ENCODE data around the gene LARP4. TPM values are rescaled to one million over a fixed set of nuclear protein-coding genes. Genes with fewer than 3 reads are reported as not detected.

The LARP4 gene
- total and polyA plus RNA-seq, 9 of the 15 experiments (the other 6 are each of a cell fraction or from before 2014, with no cell fraction given), result 31.6 to 84.5 (median 52.4) TPM

DNA sequence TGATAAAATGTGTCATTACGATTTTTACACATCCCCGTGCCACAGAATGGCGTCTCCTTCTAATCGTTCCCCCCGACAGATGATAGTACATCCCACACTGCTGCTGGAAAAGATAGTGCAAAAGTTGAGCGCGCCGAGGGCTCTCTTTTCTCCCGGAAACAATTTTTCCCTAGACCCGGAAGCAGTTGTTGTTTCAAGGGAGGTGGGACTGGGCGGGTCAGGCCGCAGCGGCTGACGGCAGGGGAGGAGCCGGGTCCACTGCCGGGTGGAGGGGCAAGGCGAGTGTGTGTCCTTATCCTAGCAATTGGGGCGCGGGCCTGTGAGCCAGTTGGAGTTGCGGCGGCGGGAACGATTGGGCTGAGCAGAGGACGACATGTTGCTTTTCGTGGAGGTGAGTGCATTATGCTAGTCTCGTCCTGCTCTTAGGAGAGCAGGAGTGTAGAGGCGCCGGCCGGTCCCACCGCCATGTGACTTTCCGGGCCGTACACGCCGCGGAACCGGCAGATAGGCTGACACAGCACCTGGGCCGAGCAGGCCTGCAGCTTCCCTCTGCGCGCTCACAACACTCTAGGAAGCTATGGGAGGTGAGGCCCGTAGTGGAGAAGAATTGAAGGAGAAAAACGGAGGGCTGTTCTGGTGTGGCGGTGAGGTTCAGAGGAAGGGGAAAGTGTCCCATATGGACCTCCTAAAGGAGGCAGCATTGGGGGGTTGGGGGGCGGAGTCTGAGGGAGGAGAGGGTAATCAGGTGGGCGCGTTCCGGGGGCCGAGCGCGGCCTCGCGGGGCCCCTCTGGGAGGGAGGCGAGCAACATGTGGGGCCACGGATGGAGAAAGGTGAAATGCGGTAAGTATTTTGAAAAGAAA is at the start of gene LARP4 (continued):
- TF ChIP-seq IRF2 (CRISPR knock-in tag; IDR thresholded peaks at IDR 0.05) (no peak), ZNF584 (CRISPR knock-in tag; IDR thresholded peaks at IDR 0.05; ENCODE audit: low read depth) (no peak), POLR3A (IDR thresholded peaks at IDR 0.05; ENCODE audit: borderline replicate concordance, extremely low read depth, insufficient read depth, insufficient read length) (no peak), MYC (IDR thresholded peaks at IDR 0.05; ENCODE audit: low read depth, low read length) (peak; percentile 87), MYC (CRISPR knock-in tag; IDR thresholded peaks at IDR 0.05; ENCODE audit: borderline replicate concordance, low read depth) (peak; percentile 85), MXD1 (CRISPR knock-in tag; IDR thresholded peaks at IDR 0.05; ENCODE audit: borderline replicate concordance, poor library complexity, severe bottlenecking) (peak; percentile 43), SMAD3 (CRISPR knock-in tag; conservative IDR thresholded peaks at IDR 0.05) (no peak), ZNF449 (CRISPR knock-in tag; IDR thresholded peaks at IDR 0.05) (no peak), MEIS2 (IDR thresholded peaks at IDR 0.05; ENCODE audit: partially characterized antibody) (peak; percentile 55), XRCC4 (IDR thresholded peaks at IDR 0.05; ENCODE audit: extremely low read depth, insufficient read depth, insufficient read length) (no peak), ZNF212 (CRISPR knock-in tag; IDR thresholded peaks at IDR 0.05) (no peak), ELK1 (CRISPR knock-in tag; IDR thresholded peaks at IDR 0.05) (no peak), MTA2 (IDR thresholded peaks at IDR 0.05; ENCODE audit: low read depth) (peak; percentile 85), NR2F6 (CRISPR knock-in tag; IDR thresholded peaks at IDR 0.05) (no peak), MTA3 (IDR thresholded peaks at IDR 0.05; ENCODE audit: borderline replicate concordance) (peak; percentile 82; the same call in 1 of the 2 replicates), LEF1 (IDR thresholded peaks at IDR 0.05) (peak; percentile 63; the same call in 1 of the 2 replicates)
- TF ChIP-seq, protein P1, sequence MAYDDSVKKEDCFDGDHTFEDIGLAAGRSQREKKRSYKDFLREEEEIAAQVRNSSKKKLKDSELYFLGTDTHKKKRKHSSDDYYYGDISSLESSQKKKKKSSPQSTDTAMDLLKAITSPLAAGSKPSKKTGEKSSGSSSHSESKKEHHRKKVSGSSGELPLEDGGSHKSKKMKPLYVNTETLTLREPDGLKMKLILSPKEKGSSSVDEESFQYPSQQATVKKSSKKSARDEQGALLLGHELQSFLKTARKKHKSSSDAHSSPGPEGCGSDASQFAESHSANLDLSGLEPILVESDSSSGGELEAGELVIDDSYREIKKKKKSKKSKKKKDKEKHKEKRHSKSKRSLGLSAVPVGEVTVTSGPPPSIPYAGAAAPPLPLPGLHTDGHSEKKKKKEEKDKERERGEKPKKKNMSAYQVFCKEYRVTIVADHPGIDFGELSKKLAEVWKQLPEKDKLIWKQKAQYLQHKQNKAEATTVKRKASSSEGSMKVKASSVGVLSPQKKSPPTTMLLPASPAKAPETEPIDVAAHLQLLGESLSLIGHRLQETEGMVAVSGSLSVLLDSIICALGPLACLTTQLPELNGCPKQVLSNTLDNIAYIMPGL (CRISPR knock-in tag; IDR thresholded peaks at IDR 0.05), result no peak
- TF ChIP-seq, protein P2, sequence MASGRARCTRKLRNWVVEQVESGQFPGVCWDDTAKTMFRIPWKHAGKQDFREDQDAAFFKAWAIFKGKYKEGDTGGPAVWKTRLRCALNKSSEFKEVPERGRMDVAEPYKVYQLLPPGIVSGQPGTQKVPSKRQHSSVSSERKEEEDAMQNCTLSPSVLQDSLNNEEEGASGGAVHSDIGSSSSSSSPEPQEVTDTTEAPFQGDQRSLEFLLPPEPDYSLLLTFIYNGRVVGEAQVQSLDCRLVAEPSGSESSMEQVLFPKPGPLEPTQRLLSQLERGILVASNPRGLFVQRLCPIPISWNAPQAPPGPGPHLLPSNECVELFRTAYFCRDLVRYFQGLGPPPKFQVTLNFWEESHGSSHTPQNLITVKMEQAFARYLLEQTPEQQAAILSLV (tag; IDR thresholded peaks at IDR 0.05), result no peak
- TF ChIP-seq, protein P3, sequence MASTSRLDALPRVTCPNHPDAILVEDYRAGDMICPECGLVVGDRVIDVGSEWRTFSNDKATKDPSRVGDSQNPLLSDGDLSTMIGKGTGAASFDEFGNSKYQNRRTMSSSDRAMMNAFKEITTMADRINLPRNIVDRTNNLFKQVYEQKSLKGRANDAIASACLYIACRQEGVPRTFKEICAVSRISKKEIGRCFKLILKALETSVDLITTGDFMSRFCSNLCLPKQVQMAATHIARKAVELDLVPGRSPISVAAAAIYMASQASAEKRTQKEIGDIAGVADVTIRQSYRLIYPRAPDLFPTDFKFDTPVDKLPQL (IDR thresholded peaks at IDR 0.05; ENCODE audit: extremely low read depth, insufficient read length), result peak; percentile 77
- TF ChIP-seq, protein P4, sequence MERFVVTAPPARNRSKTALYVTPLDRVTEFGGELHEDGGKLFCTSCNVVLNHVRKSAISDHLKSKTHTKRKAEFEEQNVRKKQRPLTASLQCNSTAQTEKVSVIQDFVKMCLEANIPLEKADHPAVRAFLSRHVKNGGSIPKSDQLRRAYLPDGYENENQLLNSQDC (CRISPR knock-in tag; IDR thresholded peaks at IDR 0.05), result no peak
